Neuronal stem cell (in vitro differentiated cells): ENCODE measurements around the gene CDK1.

Experiments used
- DNase-seq: peaks from one replicate; pipeline ENCODE4 v3.0.0-alpha.2; 2013; ENCODE audit warnings: low spot score
- H2AFZ ChIP-seq: one replicate; pipeline ENCODE4 v1.6.1; 2013; ENCODE audit warnings: mild to moderate bottlenecking, low read length, inconsistent platforms
- H2AK5ac ChIP-seq: 2 replicates; pipeline ENCODE4 v1.6.1; 2013; ENCODE audit warnings: low read depth, mild to moderate bottlenecking, inconsistent platforms, low read length, moderate library complexity, mixed read lengths
- H2BK120ac ChIP-seq: 2 replicates; pipeline ENCODE4 v1.6.1; 2013; ENCODE audit warnings: low read depth, mild to moderate bottlenecking, inconsistent platforms, low read length, moderate library complexity, mixed read lengths
- H2BK12ac ChIP-seq: one replicate; pipeline ENCODE4 v1.6.1; 2013; ENCODE audit warnings: low read length, inconsistent platforms
- H2BK15ac ChIP-seq: 2 replicates; pipeline ENCODE4 v1.6.1; 2013; ENCODE audit warnings: mild to moderate bottlenecking, low read length, inconsistent platforms, mixed read lengths
- H2BK5ac ChIP-seq: one replicate; pipeline ENCODE4 v1.6.1; 2013; ENCODE audit warnings: inconsistent platforms, mild to moderate bottlenecking, low read length, moderate library complexity
- H3K14ac ChIP-seq: one replicate; pipeline ENCODE4 v1.6.1; 2013; ENCODE audit warnings: low read length, inconsistent platforms
- H3K18ac ChIP-seq: 2 replicates; pipeline ENCODE4 v1.6.1; 2013; ENCODE audit warnings: low read length, inconsistent platforms
- H3K23ac ChIP-seq: 2 replicates; pipeline ENCODE4 v1.6.1; 2013; ENCODE audit warnings: low read depth, mild to moderate bottlenecking, mixed read lengths, low read length, inconsistent platforms; ENCODE audit not compliant: poor library complexity
- H3K27ac ChIP-seq: replicated peaks from 3 replicates; pipeline ENCODE4 v1.5.1; 2013; ENCODE audit warnings: low read length, inconsistent platforms
- H3K27me3 ChIP-seq, 3 experiments: 2 replicates each; pipeline ENCODE4 v1.6.1; 2013; ENCODE audit warnings: low read length in 3 of 3, mild to moderate bottlenecking in 2 of 3, inconsistent platforms in 1 of 3, low read depth in 1 of 3, mixed read lengths in 1 of 3, moderate library complexity in 1 of 3; ENCODE audit not compliant: control insufficient read depth in 3 of 3, insufficient read depth in 3 of 3
- H3K36me3 ChIP-seq, 2 donors: replicated peaks in 1 of 2; 2 replicates each; pipeline ENCODE4 v1.6.1; 2013; ENCODE audit warnings: low read length in 2 of 2; ENCODE audit not compliant: control insufficient read depth in 2 of 2, insufficient read depth in 2 of 2
- H3K4ac ChIP-seq: 2 replicates; pipeline ENCODE4 v1.6.1; 2013; ENCODE audit warnings: inconsistent platforms, mild to moderate bottlenecking, low read length, moderate library complexity
- H3K4me1 ChIP-seq, 2 donors: 1 replicate in 1 of 2; 2 replicates in 1 of 2; pipeline ENCODE4 v1.6.1; 2013; ENCODE audit warnings: low read length in 2 of 2, low read depth in 1 of 2; ENCODE audit not compliant: control insufficient read depth in 2 of 2, insufficient read depth in 1 of 2
- H3K4me2 ChIP-seq: one replicate; pipeline ENCODE4 v1.6.1; 2013; ENCODE audit warnings: mild to moderate bottlenecking, low read length, inconsistent platforms; ENCODE audit not compliant: insufficient read depth, poor library complexity, severe bottlenecking
- H3K4me3 ChIP-seq, 2 donors: 2 replicates each; pipeline ENCODE4 v1.5.1; 2013; ENCODE audit warnings: low read length in 2 of 2, mild to moderate bottlenecking in 2 of 2, inconsistent platforms in 1 of 2, moderate library complexity in 1 of 2
- H3K79me1 ChIP-seq: one replicate; pipeline ENCODE4 v1.6.1; 2013; ENCODE audit warnings: low read depth, mild to moderate bottlenecking, inconsistent platforms, low read length, moderate library complexity
- H3K9ac ChIP-seq: one replicate; pipeline ENCODE4 v1.6.1; 2013; ENCODE audit warnings: mild to moderate bottlenecking, low read depth, low read length, inconsistent platforms; ENCODE audit not compliant: poor library complexity
- H3K9me3 ChIP-seq, 2 donors: replicated peaks in 1 of 2; 2 replicates each; pipeline versions ENCODE3 to v1.6.1; 2013; ENCODE audit warnings: low read length in 2 of 2, mild to moderate bottlenecking in 2 of 2, inconsistent platforms in 1 of 2, low read depth in 1 of 2, mixed read lengths in 1 of 2, moderate library complexity in 1 of 2; ENCODE audit not compliant: control insufficient read depth in 2 of 2, insufficient read depth in 1 of 2
- H4K8ac ChIP-seq: one replicate; pipeline ENCODE4 v1.6.1; 2013; ENCODE audit warnings: low read depth, mild to moderate bottlenecking, inconsistent platforms, low read length, moderate library complexity
- H4K91ac ChIP-seq: one replicate; pipeline ENCODE4 v1.6.1; 2013; ENCODE audit warnings: low read length, low read depth, mild to moderate bottlenecking, inconsistent platforms; ENCODE audit not compliant: poor library complexity
- WGBS, 2 donors: extraction: QIAGEN DNeasy Blood & Tissue Kit; methylation state at CpG; one replicate each; pipeline ENCODE4 v1.1.7; 2013; ENCODE audit warnings: missing lambda C conversion rate in 2 of 2, mixed read lengths in 1 of 2; ENCODE audit not compliant: insufficient read length in 2 of 2, insufficient replicate concordance in 1 of 2; ENCODE audit errors: extremely low coverage in 2 of 2; 5-methylcytosine and 5-hydroxymethylcytosine counted together

Gene CDK1

GRCh38 chr10:60808036-60808435, 29.8 kb downstream of the CDK1 start:
- Histone ChIP-seq H4K8ac (no peak overlapping the region), H3K23ac (no peak overlapping the region), H2BK12ac (no peak overlapping the region), H2BK5ac (no peak overlapping the region), H3K14ac (no peak overlapping the region), H3K4me1 (peaks cover 1 to 9% of the 10 kb centered on the region in 2 donors), H3K27me3 (peaks cover 0 to 2% (median 0%) of the 10 kb centered on the region in 3 experiments), H3K9ac (no peak overlapping the region), H3K4me2 (no peak overlapping the region), H3K18ac (no peak overlapping the region), H2BK15ac (no peak overlapping the region), H4K91ac (no peak overlapping the region), H3K4ac (no peak overlapping the region), H2AFZ (no peak overlapping the region), H3K27ac (no peak overlapping the region), H3K4me3 (no peak overlapping the region), H2AK5ac (no peak overlapping the region), H3K36me3 (peaks cover 0 to 1% of the 10 kb centered on the region in 2 donors), H3K79me1 (no peaks in the 10 kb centered on the region), H2BK120ac (no peak overlapping the region), H3K9me3 (no peaks in the 10 kb centered on the region)
- WGBS, 2 donors: no CpG with 5 or more reads among the region's 3 CpGs
- DNase-seq: no peak

GRCh38 chr10:60809157-60809556, 30.9 kb downstream of the CDK1 start:
- H3K36me3 ChIP-seq: peaks cover 0 to 1% of the 10 kb centered on the region in 2 donors
- H2BK5ac ChIP-seq: no peak overlapping the region
- no peak overlapping the region for H2AFZ ChIP-seq
- no peak overlapping the region for H3K4me2 ChIP-seq
- H3K4ac ChIP-seq: no peak overlapping the region
- no peak overlapping the region for H2BK120ac ChIP-seq
- no peak overlapping the region for H4K91ac ChIP-seq
- no peaks in the 10 kb centered on the region for H3K9me3 ChIP-seq
- no peak overlapping the region for H3K4me3 ChIP-seq
- H2BK12ac ChIP-seq: no peak overlapping the region
- H3K23ac ChIP-seq: no peak overlapping the region
- no peak overlapping the region for H3K27ac ChIP-seq
- no peak for DNase-seq
- WGBS, 2 donors: no CpG with 5 or more reads among the region's 3 CpGs
- H3K79me1 ChIP-seq: no peaks in the 10 kb centered on the region
- no peak overlapping the region for H4K8ac ChIP-seq
- H3K9ac ChIP-seq: no peak overlapping the region
- no peak overlapping the region for H3K14ac ChIP-seq
- peaks cover 0 to 9% of the 10 kb centered on the region in 2 donors for H3K4me1 ChIP-seq
- peaks cover 0 to 2% (median 0%) of the 10 kb centered on the region in 3 experiments for H3K27me3 ChIP-seq
- H2AK5ac ChIP-seq: no peak overlapping the region
- no peak overlapping the region for H2BK15ac ChIP-seq
- no peak overlapping the region for H3K18ac ChIP-seq

GRCh38 chr10:60810437-60811182, 32.3 kb downstream of the CDK1 start:
- Histone ChIP-seq H2BK5ac (no peak overlapping the region), H3K4me3 (no peak overlapping the region), H3K18ac (no peak overlapping the region), H3K36me3 (peaks cover 0 to 1% of the 10 kb centered on the region in 2 donors), H3K14ac (no peak overlapping the region), H3K27me3 (peaks cover 0 to 2% (median 0%) of the 10 kb centered on the region in 3 experiments), H2BK15ac (no peak overlapping the region), H2BK12ac (no peak overlapping the region), H3K23ac (no peak overlapping the region), H3K4ac (no peak overlapping the region), H3K4me2 (no peak overlapping the region), H2BK120ac (no peak overlapping the region), H2AK5ac (no peak overlapping the region), H3K9ac (no peak overlapping the region), H4K8ac (no peak overlapping the region), H3K27ac (no peak overlapping the region), H3K9me3 (no peaks in the 10 kb centered on the region), H4K91ac (no peak overlapping the region), H2AFZ (no peak overlapping the region), H3K79me1 (no peaks in the 10 kb centered on the region), H3K4me1 (peaks cover 0 to 9% of the 10 kb centered on the region in 2 donors)
- DNase-seq: no peak
- no CpG with 5 or more reads among the region's 4 CpGs for WGBS, 2 donors

- WGBS, 2 donors: no CpG with 5 or more reads among the region's 5 CpGs
These were observed 38.5 kb downstream of the CDK1 start for GRCh38 chr10:60816628-60817397.

More at GRCh38 chr10:60816628-60817397, 38.5 kb downstream of the CDK1 start:
- no peak overlapping the region for H3K18ac ChIP-seq
- H2BK120ac ChIP-seq: no peak overlapping the region
- H3K4me3 ChIP-seq: no peak overlapping the region
- peak; percentile 65 for DNase-seq
- H3K79me1 ChIP-seq: no peaks in the 10 kb centered on the region
- H4K8ac ChIP-seq: no peak overlapping the region
- no peak overlapping the region for H3K27ac ChIP-seq
- no peak overlapping the region for H3K14ac ChIP-seq
- no peak overlapping the region for H3K9ac ChIP-seq
- no peaks in the 10 kb centered on the region for H3K9me3 ChIP-seq
- H2AK5ac ChIP-seq: no peak overlapping the region
- no peak overlapping the region for H3K23ac ChIP-seq
- H2BK12ac ChIP-seq: no peak overlapping the region
- H3K4ac ChIP-seq: no peak overlapping the region
- H3K36me3 ChIP-seq: no peaks in the 10 kb centered on the region
- H2BK15ac ChIP-seq: no peak overlapping the region
- no peaks in the 10 kb centered on the region for H3K27me3 ChIP-seq
- no peak overlapping the region for H4K91ac ChIP-seq
- no peak overlapping the region for H2BK5ac ChIP-seq
- peak overlapping the region; percentile 46 for H2AFZ ChIP-seq
- peaks cover 0 to 8% of the 10 kb centered on the region in 2 donors for H3K4me1 ChIP-seq
- no peak overlapping the region for H3K4me2 ChIP-seq
